Measurements from ENCODE around the gene HES6.

GRCh38 chr2:238225911-238226697, 13.7 kb downstream of the HES6 start:
- TF ChIP-seq EP300 (IDR thresholded peaks at IDR 0.05): no peak
- no peak for TF ChIP-seq CTCF (IDR thresholded peaks at IDR 0.05)
